Measurements from ENCODE around the gene ZNF688. TPM values are rescaled to one million over a fixed set of nuclear protein-coding genes. Genes with fewer than 3 reads are reported as not detected.

Gene ZNF688
- total RNA-seq, 1 donor from 2014 or later, result 3.6 TPM

- peaks cover 24% of the 10 kb centered on the region for H3F3A ChIP-seq (ENCODE audit: low read depth)
- H3K9ac ChIP-seq, result no peak overlapping the region
- peak overlapping the region; percentile 22 for H3K27ac Mint-ChIP-seq
- H3K4me3 Mint-ChIP-seq, result peak overlapping the region; percentile 89
- TF ChIP-seq, protein P1, sequence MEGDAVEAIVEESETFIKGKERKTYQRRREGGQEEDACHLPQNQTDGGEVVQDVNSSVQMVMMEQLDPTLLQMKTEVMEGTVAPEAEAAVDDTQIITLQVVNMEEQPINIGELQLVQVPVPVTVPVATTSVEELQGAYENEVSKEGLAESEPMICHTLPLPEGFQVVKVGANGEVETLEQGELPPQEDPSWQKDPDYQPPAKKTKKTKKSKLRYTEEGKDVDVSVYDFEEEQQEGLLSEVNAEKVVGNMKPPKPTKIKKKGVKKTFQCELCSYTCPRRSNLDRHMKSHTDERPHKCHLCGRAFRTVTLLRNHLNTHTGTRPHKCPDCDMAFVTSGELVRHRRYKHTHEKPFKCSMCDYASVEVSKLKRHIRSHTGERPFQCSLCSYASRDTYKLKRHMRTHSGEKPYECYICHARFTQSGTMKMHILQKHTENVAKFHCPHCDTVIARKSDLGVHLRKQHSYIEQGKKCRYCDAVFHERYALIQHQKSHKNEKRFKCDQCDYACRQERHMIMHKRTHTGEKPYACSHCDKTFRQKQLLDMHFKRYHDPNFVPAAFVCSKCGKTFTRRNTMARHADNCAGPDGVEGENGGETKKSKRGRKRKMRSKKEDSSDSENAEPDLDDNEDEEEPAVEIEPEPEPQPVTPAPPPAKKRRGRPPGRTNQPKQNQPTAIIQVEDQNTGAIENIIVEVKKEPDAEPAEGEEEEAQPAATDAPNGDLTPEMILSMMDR (IDR thresholded peaks at IDR 0.05), result no peak
- no peak for TF ChIP-seq EZH2phosphoT487 (IDR thresholded peaks at IDR 0.05)
- TF ChIP-seq EZH2 (IDR thresholded peaks at IDR 0.05), result no peak
- no peaks in the 10 kb centered on the region for H3K27me3 ChIP-seq
- DNase-seq (ENCODE audit: low spot score), result no peak
- no peak overlapping the region for H3K4me2 ChIP-seq
- H3K9me3 Mint-ChIP-seq, result peaks cover 2% of the 10 kb centered on the region
- H3K4me1 ChIP-seq, result no peaks in the 10 kb centered on the region
- no peaks in the 10 kb centered on the region for H4K20me1 ChIP-seq (ENCODE audit: low read depth)
- H3K36me3 Mint-ChIP-seq, result peaks cover 21% of the 10 kb centered on the region
- H2AFZ ChIP-seq (replicated peaks), result no peak overlapping the region
- H3K9me3 ChIP-seq (ENCODE audit: low read depth), result no peaks in the 10 kb centered on the region
- no peaks in the 10 kb centered on the region for H3K36me3 ChIP-seq
- peaks cover 18% of the 10 kb centered on the region for H3K4me1 Mint-ChIP-seq
- H3K27me3 Mint-ChIP-seq (ENCODE audit: insufficient read depth, low read depth), result peaks cover 6% of the 10 kb centered on the region
- no peak overlapping the region for H3K4me3 ChIP-seq
- H3K27ac ChIP-seq, result no peak overlapping the region
- H3K79me2 ChIP-seq (ENCODE audit: low read depth), result peaks cover 22% of the 10 kb centered on the region
Measured at GRCh38 chr16:30555315-30556124, 16.0 kb downstream of the ZNF688 start.

GRCh38 chr16:30554557-30555314 is 16.8 kb downstream of the ZNF688 start:
- no peaks in the 10 kb centered on the region for H3K4me1 ChIP-seq
- H3F3A ChIP-seq (ENCODE audit: low read depth), result peaks cover 20% of the 10 kb centered on the region
- H3K4me3 ChIP-seq, result no peak overlapping the region
- Mint-ChIP-seq H3K27me3 (ENCODE audit: insufficient read depth, low read depth) (peaks cover 6% of the 10 kb centered on the region), H3K9me3 (peaks cover 2% of the 10 kb centered on the region), H3K36me3 (peaks cover 21% of the 10 kb centered on the region), H3K27ac (no peak overlapping the region), H3K4me3 (no peak overlapping the region), H3K4me1 (peaks cover 17% of the 10 kb centered on the region)
- H2AFZ ChIP-seq (replicated peaks), result no peak overlapping the region
- H3K9ac ChIP-seq, result no peak overlapping the region
- H3K4me2 ChIP-seq, result no peak overlapping the region
- no peaks in the 10 kb centered on the region for H3K9me3 ChIP-seq (ENCODE audit: low read depth)
- no peak for DNase-seq (ENCODE audit: low spot score)
- H3K27ac ChIP-seq, result no peak overlapping the region
- H4K20me1 ChIP-seq (ENCODE audit: low read depth), result no peaks in the 10 kb centered on the region
- peaks cover 22% of the 10 kb centered on the region for H3K79me2 ChIP-seq (ENCODE audit: low read depth)
- H3K36me3 ChIP-seq, result no peaks in the 10 kb centered on the region
- no peaks in the 10 kb centered on the region for H3K27me3 ChIP-seq
- TF ChIP-seq EZH2 (IDR thresholded peaks at IDR 0.05) (no peak), EZH2phosphoT487 (IDR thresholded peaks at IDR 0.05) (no peak)
- TF ChIP-seq, protein P1 (IDR thresholded peaks at IDR 0.05), result no peak

GRCh38 chr16:30553393-30553899 is 18.1 kb downstream of the ZNF688 start:
- Histone ChIP-seq H3K4me2 (no peak overlapping the region), H3K9me3 (ENCODE audit: low read depth) (no peaks in the 10 kb centered on the region), H2AFZ (replicated peaks) (no peak overlapping the region), H3K4me1 (no peaks in the 10 kb centered on the region), H4K20me1 (ENCODE audit: low read depth) (no peaks in the 10 kb centered on the region), H3K4me3 (no peak overlapping the region), H3F3A (ENCODE audit: low read depth) (peaks cover 7% of the 10 kb centered on the region), H3K9ac (no peak overlapping the region), H3K36me3 (no peaks in the 10 kb centered on the region), H3K27ac (no peak overlapping the region), H3K27me3 (no peaks in the 10 kb centered on the region), H3K79me2 (ENCODE audit: low read depth) (peaks cover 22% of the 10 kb centered on the region)
- no peak for DNase-seq (ENCODE audit: low spot score)
- no peak overlapping the region for H3K27ac Mint-ChIP-seq
- H3K4me3 Mint-ChIP-seq, result no peak overlapping the region
- TF ChIP-seq EZH2 (IDR thresholded peaks at IDR 0.05) (no peak), EZH2phosphoT487 (IDR thresholded peaks at IDR 0.05) (no peak)
- TF ChIP-seq, protein P1 (IDR thresholded peaks at IDR 0.05), result no peak
- H3K36me3 Mint-ChIP-seq, result peaks cover 21% of the 10 kb centered on the region
- H3K9me3 Mint-ChIP-seq, result no peaks in the 10 kb centered on the region
- H3K27me3 Mint-ChIP-seq (ENCODE audit: insufficient read depth, low read depth), result peaks cover 4% of the 10 kb centered on the region
- peaks cover 10% of the 10 kb centered on the region for H3K4me1 Mint-ChIP-seq
